HG02623 (cell line): ENCODE data around the gene LTK.

Experiments
- ATAC-seq: cut with Tn5 transposase; IDR thresholded peaks from one replicate; pipeline ENCODE4 v1.9.1; 2021; ENCODE audit warnings: moderate library complexity; ENCODE audit not compliant: unreplicated experiment

Gene LTK

GRCh38 chr15:41499109-41499851 is 14.3 kb downstream of the LTK start:
- no peak for ATAC-seq

- no peak for ATAC-seq
Observed at GRCh38 chr15:41498657-41499056, 15.0 kb downstream of the LTK start.

GRCh38 chr15:41495736-41496599 is 17.7 kb downstream of the LTK start:
- no peak for ATAC-seq

GRCh38 chr15:41494922-41495735 is 18.5 kb downstream of the LTK start:
- ATAC-seq, result no peak

GRCh38 chr15:41494190-41494921 is 19.3 kb downstream of the LTK start:
- peak; percentile 5 for ATAC-seq

- ATAC-seq, result no peak
Observed at GRCh38 chr15:41493902-41494189, 19.8 kb downstream of the LTK start.

- ATAC-seq, result peak; percentile 63
Observed at GRCh38 chr15:41493205-41493901, 20.3 kb downstream of the LTK start, which contains the start of gene ITPKA. ITPKA (plus strand) TSS chr15:41493874; CDS start chr15:41493928, 54 bp downstream.

- ATAC-seq, result no peak
Observed at GRCh38 chr15:41492597-41493204, 20.9 kb downstream of the LTK start.

GRCh38 chr15:41491889-41492288 is 21.7 kb downstream of the LTK start:
- ATAC-seq, result no peak

- no peak for ATAC-seq
Observed at GRCh38 chr15:41490355-41490754, 23.3 kb downstream of the LTK start.

GRCh38 chr15:41489641-41490040 is 24.0 kb downstream of the LTK start:
- no peak for ATAC-seq

- no peak for ATAC-seq
Observed at GRCh38 chr15:41487802-41488201, 25.8 kb downstream of the LTK start.

GRCh38 chr15:41487381-41487780 is 26.2 kb downstream of the LTK start:
- ATAC-seq, result no peak

- no peak for ATAC-seq
Observed at GRCh38 chr15:41486286-41486685, 27.3 kb downstream of the LTK start.

- ATAC-seq, result no peak
Observed at GRCh38 chr15:41484937-41485625, 28.5 kb downstream of the LTK start.

- ATAC-seq, result no peak
Observed at GRCh38 chr15:41483519-41483918, 30.1 kb downstream of the LTK start.

GRCh38 chr15:41483115-41483514 is 30.5 kb downstream of the LTK start:
- no peak for ATAC-seq

- ATAC-seq, result no peak
Observed at GRCh38 chr15:41482110-41482877, 31.3 kb downstream of the LTK start.
